Fibroblast of skin of back (primary cell): ENCODE data around the gene SVBP.

Experiments used
- DNase-seq: peaks from one replicate; pipeline ENCODE4 v3.0.0-alpha.2; 2013

SVBP gene

DNA sequence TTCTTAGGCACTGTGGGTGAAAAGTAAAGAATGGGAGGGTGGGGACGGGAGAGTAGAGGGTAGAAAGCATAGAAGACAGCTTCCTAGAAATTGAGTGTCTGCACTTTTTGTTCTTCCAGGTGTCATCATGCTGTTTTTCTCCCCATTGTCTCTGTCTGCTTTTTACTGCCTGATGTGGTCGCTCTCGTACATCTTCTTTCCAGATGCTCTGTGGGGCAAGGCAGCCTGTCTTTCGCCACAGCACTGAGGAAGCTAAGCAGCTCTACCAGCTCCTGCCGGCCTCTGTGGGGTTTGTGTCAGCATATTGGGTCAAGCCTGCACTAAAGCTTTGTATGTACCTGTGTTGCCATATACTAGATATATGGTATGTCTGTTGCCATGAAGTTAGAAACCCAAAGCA is 19.2 kb downstream of the SVBP start:
- DNase-seq, result no peak

DNA sequence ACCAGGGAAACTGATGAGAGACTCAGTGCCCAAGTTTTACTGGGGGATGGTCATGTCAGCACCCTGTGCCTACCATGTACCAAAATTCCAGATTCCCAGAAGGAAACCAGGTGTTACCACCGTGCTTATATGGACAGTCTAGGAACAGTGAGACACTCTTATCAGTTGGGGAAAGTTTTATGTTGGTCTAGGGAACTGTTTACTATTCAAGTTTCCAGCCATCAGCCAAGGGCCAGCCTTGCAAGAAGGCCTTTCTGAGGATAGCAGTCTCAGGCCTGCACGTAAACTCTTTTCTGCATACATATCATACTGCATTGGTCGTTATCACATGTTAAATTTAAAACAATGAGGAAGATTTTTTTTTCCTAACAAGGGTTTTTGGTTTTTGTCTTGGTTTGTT is 19.8 kb downstream of the SVBP start:
- no peak for DNase-seq

DNA sequence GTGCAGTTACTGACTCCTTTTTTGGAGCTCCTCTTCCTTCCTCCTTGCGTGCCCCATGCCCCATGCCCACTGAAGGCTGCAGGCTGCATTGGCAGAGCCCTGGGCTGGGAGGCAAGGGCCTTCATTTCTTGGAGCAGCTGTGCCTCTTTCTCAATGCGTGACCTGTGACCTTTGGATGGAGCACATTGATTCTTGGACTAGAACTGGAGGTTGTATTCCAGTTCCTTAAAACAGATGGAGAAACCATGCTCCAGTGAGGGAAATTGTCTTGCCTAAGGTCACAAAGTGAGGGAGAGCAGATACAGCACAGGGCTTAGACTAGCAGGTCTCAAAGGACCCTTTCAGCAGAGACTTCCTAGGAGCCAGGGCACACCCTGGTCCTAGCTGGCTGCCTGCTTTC is 23.4 kb downstream of the SVBP start:
- DNase-seq, result no peak

DNA sequence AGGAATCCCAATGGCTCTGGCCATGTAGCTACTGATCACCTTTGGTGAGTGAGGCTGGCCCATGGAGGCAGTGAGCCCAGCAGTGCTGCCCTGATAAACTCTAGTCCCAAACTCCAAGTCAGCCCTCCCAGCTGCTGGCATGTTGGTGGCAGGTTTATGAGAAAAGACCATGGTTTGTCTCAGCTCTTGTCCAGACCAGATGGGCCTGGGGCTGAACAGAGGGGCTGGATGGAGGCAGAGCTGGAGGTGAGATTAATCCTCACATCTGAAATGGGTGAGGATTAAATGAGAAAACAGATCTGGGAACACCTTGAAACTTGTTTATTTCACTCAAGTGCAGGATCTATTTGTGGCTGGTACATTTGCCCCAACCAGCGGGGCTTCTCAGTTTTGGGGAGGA is 29.2 kb downstream of the SVBP start:
- no peak for DNase-seq

DNA sequence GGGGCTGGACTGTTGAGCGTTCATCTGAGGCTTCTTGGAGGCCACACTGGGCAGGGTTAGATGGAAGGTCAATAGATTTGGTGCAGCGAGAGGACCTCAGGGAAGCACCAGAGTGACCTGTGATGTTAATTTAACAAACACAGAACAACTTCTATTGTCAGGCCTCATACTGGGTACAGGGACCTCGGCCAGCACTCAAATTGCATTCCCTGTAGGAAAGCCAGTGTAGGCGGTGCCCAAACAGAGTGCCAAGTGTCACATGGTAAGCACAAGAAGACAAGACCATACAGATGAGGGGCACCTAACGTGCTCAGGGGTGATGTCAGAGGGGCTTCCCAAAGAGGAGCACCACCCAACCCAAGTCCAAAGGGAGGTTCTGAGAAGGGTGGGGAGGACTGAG is 31.1 kb downstream of the SVBP start:
- DNase-seq, result no peak

DNA sequence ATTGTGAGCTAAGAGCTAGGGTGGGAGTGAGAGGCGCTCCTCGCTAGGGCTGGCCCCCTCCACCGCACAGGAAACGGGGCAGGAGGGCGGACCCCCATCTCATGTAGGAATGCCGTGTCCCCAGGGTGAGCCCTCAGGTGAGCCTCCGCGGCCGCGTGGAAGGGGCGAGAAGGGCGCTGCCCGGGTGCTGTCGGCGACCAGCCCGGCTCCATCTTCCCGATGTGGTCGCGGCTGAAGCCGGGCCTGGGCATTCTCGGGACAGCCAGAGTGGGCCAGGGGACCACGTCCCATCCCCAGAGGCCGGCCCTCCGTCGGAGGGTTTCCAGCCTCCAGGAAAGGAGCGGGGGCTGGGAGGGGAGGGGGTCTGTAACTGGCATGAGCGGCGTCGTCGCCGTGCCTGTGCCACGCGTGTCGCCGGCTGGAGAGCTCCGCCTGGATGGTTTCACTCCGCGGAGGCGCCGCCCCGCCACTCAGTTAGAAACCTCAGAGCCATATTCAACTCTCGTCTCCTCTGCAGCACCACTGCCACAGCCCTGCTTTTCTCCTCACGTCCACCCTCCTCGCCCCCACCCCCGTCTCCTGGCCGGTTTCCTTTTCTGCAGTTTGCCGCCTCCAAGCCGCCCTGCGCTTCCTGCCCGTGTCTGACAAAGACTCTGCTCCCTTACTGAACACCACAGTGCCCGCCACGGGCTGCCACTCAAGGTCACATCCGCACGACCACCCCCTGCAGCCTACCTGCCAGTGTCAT is 32.1 kb downstream of the SVBP start, which contains the start of gene TMEM269:
Gene TMEM269 (plus strand): TSS at position 46 of the 748 bp plus-strand sequence. CDS start 4,903 bp downstream, outside the sequence.
- peak; percentile 17 for DNase-seq

DNA sequence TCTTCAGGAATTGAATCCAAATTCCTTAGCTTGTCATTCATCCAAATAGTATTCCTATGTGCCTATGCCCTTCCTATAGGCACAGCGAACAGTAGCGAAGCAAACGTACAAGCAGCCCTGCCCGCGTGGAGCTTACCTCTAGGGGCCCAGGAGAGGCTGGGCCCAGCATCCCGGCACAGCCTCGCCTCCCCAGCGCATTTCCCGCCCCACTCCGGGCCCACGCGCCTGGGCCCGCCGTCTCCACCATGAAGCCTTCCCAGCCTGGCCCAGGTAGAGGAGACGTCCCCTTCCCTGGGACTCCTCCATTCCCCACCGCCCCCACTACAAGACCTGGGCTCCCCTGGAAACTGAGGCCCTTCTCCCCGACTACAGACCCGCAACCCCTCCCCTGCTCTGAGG is 32.7 kb downstream of the SVBP start:
- DNase-seq, result no peak

DNA sequence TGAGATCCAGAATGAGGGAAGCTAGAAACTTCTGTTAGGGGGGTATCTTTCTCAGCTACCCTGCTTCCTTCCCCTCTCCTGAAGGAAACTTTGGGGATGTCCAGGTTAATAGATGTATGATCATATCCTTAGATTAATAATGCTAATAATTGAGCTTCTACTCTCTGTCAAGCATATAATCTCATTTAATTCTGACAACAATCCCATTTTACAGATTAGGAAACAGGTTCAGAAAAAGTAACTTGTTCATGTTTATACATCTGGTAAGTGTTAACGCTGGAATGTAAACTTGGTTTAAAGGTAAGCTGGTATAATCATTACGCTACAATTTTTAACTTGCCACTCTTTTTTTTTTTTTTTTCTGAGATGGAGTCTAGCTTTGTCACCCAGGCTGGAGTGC is 34.1 kb downstream of the SVBP start:
- DNase-seq, result no peak

DNA sequence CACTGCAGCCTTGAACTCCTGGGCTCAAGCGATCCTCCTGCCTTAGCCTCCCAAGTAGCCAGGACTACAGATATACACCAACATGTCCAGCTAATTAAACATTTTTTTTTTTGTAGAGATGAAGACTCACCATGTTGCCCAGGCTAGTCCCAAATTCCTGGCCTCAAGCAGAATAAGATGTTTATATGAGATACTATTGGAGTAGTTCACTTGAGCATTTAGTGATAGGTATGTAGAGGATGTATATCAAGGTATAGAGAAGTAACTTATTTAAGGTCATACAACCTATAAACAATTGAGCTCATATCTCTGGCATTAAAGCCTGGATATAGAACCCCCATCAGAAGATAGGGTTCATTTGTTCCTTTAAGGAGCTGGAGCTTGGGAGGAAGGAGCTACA is 37.0 kb downstream of the SVBP start:
- DNase-seq, result no peak

DNA sequence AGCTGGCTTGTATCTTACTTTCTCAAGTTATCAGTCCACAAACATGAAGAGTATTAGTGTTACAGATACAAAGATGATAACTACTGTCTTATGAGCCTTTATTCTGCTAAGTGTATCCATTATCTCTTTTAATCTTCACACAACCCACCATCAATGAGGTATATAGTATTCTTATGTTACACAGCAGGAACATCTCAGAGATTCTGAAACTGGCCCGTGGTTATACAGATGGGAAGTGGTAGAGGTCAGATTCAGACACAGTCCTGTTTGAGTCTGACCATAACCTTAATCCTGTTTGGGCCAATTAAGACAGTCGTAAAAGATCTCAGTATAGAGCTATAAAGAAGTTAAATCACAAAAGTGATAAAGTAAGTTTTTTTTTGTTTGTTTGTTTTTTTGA is 37.5 kb downstream of the SVBP start:
- no peak for DNase-seq

DNA sequence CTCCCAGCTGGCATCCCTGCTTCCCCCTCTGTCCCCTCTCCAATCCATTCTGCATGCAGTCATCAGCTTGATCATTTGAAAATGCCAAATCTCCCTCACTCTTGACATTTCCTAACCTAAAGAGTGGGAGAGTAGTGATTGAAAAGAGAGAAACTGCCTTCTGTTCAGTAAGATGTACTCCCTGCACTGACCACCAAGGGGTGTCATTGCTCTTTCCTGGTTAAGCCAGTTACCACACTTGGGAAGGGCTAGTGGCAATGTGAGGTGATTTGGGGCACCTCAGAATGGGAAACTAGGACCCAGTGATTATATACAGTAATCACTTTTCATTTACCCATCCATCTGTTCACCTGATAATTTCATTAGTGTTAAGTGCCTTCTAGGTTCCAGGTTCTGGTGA is 39.3 kb downstream of the SVBP start:
- DNase-seq, result peak; percentile 35

DNA sequence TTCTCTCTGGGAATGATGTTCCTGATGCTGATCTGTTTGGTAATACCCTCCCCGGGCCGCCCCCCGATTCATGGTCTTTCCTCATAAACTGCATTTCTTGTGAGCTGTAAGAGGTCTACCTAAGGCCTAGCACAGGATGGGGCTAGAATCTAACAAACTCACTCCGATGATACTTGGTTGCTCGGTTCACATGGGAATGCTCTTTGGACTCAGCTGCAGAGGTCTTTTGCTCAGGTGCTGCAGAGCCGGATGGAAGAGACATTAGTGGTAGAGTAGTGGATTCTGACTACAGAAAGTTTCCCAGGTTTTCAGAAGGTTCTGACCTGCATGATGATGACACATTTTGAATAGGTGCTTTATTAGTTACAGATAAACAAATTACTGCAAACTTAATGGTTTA is 40.7 kb downstream of the SVBP start:
- DNase-seq, result no peak

DNA sequence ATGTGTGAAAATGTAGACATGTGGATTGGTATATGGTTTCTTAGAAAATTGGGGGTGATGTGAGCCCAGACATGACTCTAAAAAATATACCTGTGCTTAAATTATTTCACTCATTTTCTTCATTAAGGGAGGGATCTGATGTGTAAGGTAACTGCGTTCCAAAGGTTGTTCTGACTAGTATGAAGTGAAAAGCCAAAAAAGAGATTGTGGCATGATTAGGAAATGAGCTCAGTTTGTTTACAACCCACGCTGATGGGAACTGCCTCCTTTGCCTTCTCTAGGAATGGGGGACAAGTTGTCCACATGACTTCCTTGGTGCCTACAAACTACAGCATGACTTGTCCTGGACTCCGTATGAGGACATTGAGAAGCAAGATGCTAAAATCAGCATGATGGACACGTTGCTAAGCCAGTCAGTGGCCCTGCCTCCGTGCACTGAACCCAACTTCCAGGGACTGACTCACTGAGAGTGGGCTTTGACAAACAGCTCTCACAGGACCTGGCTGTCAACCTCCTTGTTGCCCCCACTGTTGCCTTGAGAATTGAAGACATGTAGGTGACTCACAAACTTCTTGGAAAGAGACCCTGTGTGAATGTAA is 42.2 kb downstream of the SVBP start:
- DNase-seq, result no peak

DNA sequence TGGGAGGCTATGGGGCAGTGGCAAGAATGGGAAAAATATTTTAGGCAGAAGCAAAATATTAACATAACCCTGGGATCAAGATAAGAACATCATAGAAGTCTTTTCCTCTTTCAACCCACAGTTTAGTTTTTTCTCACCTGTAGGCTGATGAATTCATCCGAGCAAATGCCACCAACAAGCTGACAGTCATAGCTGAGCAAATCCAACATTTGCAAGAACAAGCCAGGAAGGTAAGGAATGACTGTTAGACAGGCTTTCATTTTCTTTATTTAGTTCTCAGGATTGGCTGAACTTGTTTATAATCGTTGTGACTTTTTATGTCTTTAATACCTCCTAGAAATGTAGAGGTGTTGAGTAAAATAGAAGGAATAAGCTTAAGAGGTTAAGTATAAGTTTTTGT is 43.8 kb downstream of the SVBP start:
- DNase-seq, result no peak

DNA sequence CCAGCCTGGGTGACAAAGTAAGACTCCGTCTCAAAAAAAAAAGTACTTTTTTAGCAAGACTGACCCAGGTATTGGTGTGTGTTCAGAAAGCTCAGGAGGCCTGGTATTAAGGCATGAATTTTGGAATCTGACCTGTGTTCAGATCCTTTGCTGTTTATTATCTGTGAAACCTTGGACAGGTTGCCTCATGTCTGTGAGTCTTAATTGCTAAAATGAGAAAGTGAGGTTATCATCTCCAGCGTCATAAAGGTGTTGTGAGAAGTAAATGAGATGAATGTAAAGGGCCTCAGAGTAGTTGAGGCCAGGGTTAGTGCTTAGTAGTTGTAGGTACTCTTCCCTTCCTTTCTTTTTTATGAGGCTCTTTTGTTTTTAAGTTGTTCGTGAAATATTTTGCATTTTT is 47.4 kb downstream of the SVBP start:
- DNase-seq, result no peak

DNA sequence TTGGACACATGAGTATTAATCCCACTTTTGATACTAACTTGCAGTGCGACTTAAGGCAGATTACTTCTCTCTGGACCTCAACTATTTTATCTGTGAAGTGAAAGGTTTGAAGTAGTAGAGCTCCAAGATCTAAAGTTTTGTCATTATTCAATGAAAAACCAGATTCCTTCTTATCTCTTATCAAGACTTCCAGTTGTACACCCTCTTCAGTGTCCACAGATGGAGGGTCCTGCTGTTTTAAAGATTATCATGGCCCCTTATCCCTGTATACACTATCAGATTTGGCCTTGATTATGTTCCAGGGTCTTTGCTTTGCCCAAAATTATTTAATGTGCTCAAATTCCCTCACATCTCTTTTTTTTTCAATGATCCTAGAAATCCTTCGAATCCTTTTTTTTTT is 49.0 kb downstream of the SVBP start:
- DNase-seq, result no peak

DNA sequence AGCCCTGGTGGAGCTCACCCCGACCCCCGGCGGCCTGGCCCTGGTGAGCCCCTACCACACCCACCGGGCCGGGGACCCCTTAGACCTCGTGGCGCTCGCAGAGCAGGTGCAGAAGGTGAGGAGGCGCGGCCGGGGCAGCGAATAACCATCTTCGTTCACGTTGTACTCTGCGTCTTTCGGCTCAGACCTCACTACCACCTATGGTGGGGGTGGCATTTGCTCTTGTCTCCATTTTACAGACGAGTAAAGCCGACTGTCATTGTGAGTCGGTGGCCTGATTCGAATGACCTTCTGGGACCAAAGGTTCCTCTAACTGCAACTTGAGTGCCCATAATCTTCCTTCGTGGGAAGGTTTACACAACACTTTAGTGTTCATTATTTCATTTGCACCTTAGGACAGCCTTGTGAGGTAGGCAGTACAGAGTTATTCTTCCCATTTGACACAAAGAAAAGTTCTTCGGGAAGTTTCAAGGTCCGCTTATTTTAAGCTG is 49.6 kb downstream of the SVBP start:
- no peak for DNase-seq

DNA sequence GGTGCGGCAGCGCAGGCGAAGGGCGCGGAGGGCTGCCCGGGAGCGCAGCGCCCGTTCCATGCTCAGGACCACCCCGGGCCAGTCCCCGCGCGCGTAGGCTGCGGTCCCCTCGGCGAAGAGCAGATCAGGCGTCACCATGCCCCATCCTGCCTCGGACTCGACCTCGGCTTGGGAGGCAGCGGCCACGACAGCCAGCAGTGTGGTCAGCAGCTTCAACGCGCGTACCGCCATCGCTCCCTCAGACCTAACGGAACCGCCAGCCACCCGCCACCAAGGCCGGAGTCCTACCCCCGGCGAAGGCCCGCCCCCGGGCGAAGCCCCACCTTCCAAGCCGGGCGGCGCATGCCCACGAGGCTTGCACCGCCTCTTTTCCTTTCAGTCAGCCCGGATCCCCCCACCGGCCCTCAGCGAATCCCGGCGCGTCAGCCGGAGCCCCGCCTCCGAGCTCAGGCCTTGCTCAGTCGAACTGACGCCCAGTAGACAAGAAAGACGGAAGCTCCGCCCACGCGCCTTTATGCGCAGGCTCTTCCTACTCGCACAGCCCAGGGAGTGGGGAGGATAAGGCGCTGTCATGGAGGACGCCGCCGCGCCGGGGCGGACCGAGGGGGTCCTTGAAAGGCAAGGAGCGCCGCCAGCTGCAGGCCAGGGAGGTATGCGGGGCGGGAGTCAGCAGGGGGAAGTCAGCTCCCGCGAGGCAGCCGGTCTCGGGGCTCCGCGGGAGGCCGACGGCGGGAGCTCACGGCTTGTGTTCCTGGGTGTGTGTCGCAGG is 50.3 kb downstream of the SVBP start, which contains the start of the genes C1orf50 and P3H1:
Gene C1orf50 (plus strand): TSS at position 509 of the 769 bp plus-strand sequence. CDS start 63 bp downstream, at position 572.
Gene P3H1 (minus strand): TSS at position 288 of the 769 bp plus-strand sequence. CDS start 57 bp downstream, at position 231.
- peak; percentile 99 for DNase-seq

DNA sequence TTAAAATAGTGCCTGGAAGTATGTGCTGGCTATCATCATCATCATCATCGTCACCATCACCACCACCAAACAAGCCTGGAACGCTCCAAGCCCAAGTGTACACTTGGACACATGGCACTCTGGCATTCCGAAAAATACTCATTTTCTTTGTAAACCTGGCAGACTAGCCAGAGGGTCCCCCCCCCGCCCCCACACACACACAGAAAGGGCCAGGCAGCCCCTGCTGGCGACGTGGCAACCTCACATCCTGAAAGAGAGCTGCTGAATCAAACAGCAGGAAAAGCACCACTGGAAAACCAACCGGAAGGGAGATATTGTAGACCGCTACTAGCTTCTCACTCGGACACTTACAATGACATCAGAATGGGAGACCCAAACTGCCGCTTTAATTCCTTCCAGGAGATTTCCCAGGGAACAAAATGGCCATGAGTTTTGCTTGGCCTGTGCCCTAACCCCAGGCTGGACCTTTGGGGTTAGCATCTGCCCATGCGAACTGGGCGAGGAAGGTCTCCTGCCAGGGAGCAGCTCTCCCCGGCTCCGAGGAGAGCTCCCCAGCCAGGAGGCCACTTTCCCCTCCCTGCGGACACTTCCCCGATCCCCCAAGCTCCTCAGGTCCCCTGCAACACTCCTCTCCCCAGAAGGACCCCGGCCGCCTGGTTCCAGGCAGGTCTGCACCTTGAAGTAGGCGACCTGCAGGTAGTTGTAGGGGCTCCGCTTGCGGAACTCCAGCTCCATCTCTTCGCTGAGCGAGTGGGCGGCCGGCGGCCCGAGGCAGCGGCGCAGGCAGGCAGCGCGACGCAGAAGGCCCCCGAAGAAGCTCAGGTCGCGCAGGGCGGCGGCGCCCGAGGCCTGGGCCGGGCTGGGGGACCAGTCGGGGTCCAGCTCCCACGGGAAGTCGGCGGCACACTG is 51.1 kb downstream of the SVBP start:
- DNase-seq, result peak; percentile 85

DNA sequence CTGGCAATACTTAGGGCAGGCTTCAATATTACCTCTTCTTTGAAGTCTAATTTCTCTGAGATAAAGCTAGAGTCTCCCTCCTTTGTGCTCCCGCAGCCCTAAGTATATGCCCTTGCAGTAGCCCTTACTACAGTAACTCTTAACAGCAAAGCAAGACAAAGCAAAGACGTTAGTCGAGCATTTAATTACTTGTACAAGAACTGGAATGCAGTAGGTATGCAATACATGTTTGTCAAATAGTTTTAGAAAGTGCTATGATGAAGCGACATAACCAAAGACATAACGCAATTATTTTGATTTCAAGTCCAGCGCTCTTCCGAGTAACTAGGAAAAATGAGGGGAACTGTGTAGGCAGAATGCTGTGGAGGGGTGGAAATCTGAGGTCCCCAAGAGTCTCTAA is 51.9 kb downstream of the SVBP start:
- peak; percentile 35 for DNase-seq

DNA sequence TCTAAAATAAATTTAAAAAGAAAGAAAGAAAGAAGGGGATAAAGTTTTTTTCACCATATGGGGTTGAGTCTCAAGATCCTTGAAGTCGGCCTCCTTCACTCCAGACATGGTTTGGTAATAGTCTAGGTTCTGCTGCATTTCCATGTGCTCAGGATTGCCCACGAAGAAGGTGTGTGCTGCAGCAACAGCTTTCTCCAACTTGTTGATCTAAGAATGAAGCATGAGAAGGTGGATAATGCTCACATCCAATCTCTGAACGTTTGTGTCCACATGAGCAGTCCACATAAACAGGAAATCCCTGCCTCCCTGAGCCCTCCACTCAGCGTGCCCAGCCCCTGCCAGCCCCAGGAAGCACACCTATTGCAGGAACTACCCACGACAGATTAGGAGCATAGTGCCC is 54.9 kb downstream of the SVBP start:
- no peak for DNase-seq

DNA sequence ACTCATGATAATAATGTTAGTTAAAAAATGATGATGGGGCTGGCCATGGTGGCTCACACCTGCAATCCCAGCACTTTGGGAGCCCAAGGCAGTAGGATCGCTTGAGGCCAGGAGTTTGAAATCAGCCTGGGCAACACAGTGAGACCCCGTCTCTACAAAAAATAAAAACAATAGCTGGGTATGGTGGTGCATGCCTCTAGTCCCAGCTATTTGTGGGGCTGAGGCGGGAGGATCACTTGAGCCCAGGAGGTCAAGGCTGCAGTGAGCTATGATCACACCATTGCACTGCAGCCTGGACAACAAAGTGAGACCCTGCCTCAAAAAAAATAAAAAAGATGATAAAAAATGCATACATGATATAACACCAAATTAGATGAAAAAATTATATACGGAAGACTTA is 55.6 kb downstream of the SVBP start:
- DNase-seq, result no peak
